SK-N-MC (cell line): ENCODE results near the gene DOCK10.

Source experiments
- DNase-seq: peaks from one replicate; pipeline ENCODE4 v3.0.0-alpha.2; 2011; ENCODE audit warnings: low read depth, low spot score
- H3K27ac ChIP-seq: fragments of 200-600 bp; sonication (generic); 2 replicates; pipeline ENCODE4 v1.5.1; 2016; ENCODE audit warnings: mixed run types
- H3K36me3 ChIP-seq: fragments of 200-600 bp; sonication (generic); 2 replicates; pipeline ENCODE4 v1.6.1; 2017; ENCODE audit warnings: antibody characterized with exemption, low read length, mixed read lengths; ENCODE audit not compliant: insufficient read depth
- H3K4me3 ChIP-seq: fragments of 200-600 bp; sonication (generic); 2 replicates; pipeline ENCODE4 v1.5.1; 2016
- H3K9ac ChIP-seq: fragments of 200-600 bp; sonication (generic); 2 replicates; pipeline ENCODE4 v1.8.0; 2017; ENCODE audit warnings: mixed run types, mixed read lengths; ENCODE audit not compliant: insufficient read length
- H3K9me3 ChIP-seq: fragments of 200-600 bp; sonication (generic); 2 replicates; pipeline ENCODE4 v1.6.1; 2017; ENCODE audit warnings: low read depth, mild to moderate bottlenecking, antibody characterized with exemption, low read length, moderate library complexity, mixed read lengths
- EZH2 ChIP-seq: fragments of 200-600 bp; sonication (generic); IDR thresholded peaks from one replicate; pipeline ENCODE4 v1.6.1; 2017; ENCODE audit warnings: antibody characterized with exemption
- FOXP2 ChIP-seq: optimal IDR thresholded peaks from 2 replicates; pipeline ENCODE3; 2011; ENCODE audit warnings: mild to moderate bottlenecking, moderate library complexity; ENCODE audit not compliant: insufficient read depth; ENCODE audit errors: extremely low read length, control extremely low read depth
- POLR2AphosphoS5 ChIP-seq: IDR thresholded peaks from 2 replicates; pipeline ENCODE4 v1.6.1; 2012; ENCODE audit warnings: mild to moderate bottlenecking, low read depth, low read length, borderline replicate concordance

The DOCK10 gene

GRCh38 chr2:224885291-224885690 lies 157.0 kb downstream of the DOCK10 start:
- no peak for DNase-seq
- Histone ChIP-seq H3K9ac (no peak overlapping the region), H3K4me3 (no peak overlapping the region), H3K27ac (no peak overlapping the region), H3K9me3 (no peaks in the 10 kb centered on the region), H3K36me3 (no peaks in the 10 kb centered on the region)
- TF ChIP-seq FOXP2 (no peak), EZH2 (no peak), POLR2AphosphoS5 (no peak)

- H3K36me3 ChIP-seq = no peaks in the 10 kb centered on the region
- no peak overlapping the region for H3K9ac ChIP-seq
- H3K27ac ChIP-seq = no peak overlapping the region
- H3K4me3 ChIP-seq = no peak overlapping the region
- H3K9me3 ChIP-seq = no peaks in the 10 kb centered on the region
- DNase-seq = no peak
- TF ChIP-seq FOXP2 = no peak
- no peak for TF ChIP-seq EZH2
- TF ChIP-seq POLR2AphosphoS5 = no peak
Observed at GRCh38 chr2:224884188-224884587, 158.1 kb downstream of the DOCK10 start.

- Histone ChIP-seq H3K4me3 (no peak overlapping the region), H3K27ac (no peak overlapping the region), H3K9ac (no peak overlapping the region), H3K9me3 (no peaks in the 10 kb centered on the region), H3K36me3 (no peaks in the 10 kb centered on the region)
- TF ChIP-seq EZH2 = no peak
- DNase-seq = no peak
Observed at GRCh38 chr2:224883700-224884099, 158.6 kb downstream of the DOCK10 start.

- H3K27ac ChIP-seq = no peak overlapping the region
- TF ChIP-seq POLR2AphosphoS5 (no peak), EZH2 (no peak), FOXP2 (no peak)
- H3K9me3 ChIP-seq = no peaks in the 10 kb centered on the region
- DNase-seq = no peak
- no peaks in the 10 kb centered on the region for H3K36me3 ChIP-seq
- no peak overlapping the region for H3K9ac ChIP-seq
- H3K4me3 ChIP-seq = no peak overlapping the region
Observed at GRCh38 chr2:224883172-224883516, 159.1 kb downstream of the DOCK10 start.

- Histone ChIP-seq H3K9ac (no peak overlapping the region), H3K9me3 (no peaks in the 10 kb centered on the region), H3K36me3 (no peaks in the 10 kb centered on the region; the same call in 1 of the 2 replicates), H3K4me3 (no peak overlapping the region), H3K27ac (no peak overlapping the region)
- no peak for TF ChIP-seq FOXP2
- no peak for TF ChIP-seq POLR2AphosphoS5
- TF ChIP-seq EZH2 = no peak
- no peak for DNase-seq
Observed at GRCh38 chr2:224882291-224883171, 159.7 kb downstream of the DOCK10 start.

- Histone ChIP-seq H3K27ac (no peak overlapping the region), H3K9ac (no peak overlapping the region), H3K36me3 (no peaks in the 10 kb centered on the region; the same call in 1 of the 2 replicates), H3K9me3 (no peaks in the 10 kb centered on the region), H3K4me3 (no peak overlapping the region)
- no peak for DNase-seq
- TF ChIP-seq FOXP2 (no peak), POLR2AphosphoS5 (no peak), EZH2 (no peak)
Observed at GRCh38 chr2:224881846-224882245, 160.4 kb downstream of the DOCK10 start.

- Histone ChIP-seq H3K36me3 (no peaks in the 10 kb centered on the region; the same call in 1 of the 2 replicates), H3K4me3 (no peak overlapping the region), H3K9ac (no peak overlapping the region), H3K9me3 (no peaks in the 10 kb centered on the region), H3K27ac (no peak overlapping the region)
- DNase-seq = no peak
- TF ChIP-seq FOXP2 (no peak), POLR2AphosphoS5 (no peak), EZH2 (no peak)
Observed at GRCh38 chr2:224876522-224876921, 165.7 kb downstream of the DOCK10 start.

GRCh38 chr2:224875841-224876240 lies 166.4 kb downstream of the DOCK10 start:
- Histone ChIP-seq H3K9me3 (no peaks in the 10 kb centered on the region), H3K4me3 (no peak overlapping the region), H3K27ac (no peak overlapping the region), H3K36me3 (no peaks in the 10 kb centered on the region; the same call in 1 of the 2 replicates), H3K9ac (no peak overlapping the region)
- no peak for DNase-seq
- TF ChIP-seq EZH2 (no peak), POLR2AphosphoS5 (no peak), FOXP2 (no peak)

GRCh38 chr2:224875153-224875552 lies 167.1 kb downstream of the DOCK10 start:
- Histone ChIP-seq H3K9ac (no peak overlapping the region), H3K36me3 (no peaks in the 10 kb centered on the region; the same call in 1 of the 2 replicates), H3K9me3 (no peaks in the 10 kb centered on the region), H3K4me3 (no peak overlapping the region), H3K27ac (no peak overlapping the region)
- TF ChIP-seq EZH2 (no peak), POLR2AphosphoS5 (no peak), FOXP2 (no peak)
- DNase-seq = no peak
